GM03348 (cell line): ENCODE data around the gene PTCRA.
"Not testable (repeated sequence)": the region's sequence is repeated elsewhere in the genome, so short reads cannot be mapped to it uniquely, and the experiment has no call there.

Source experiments
- DNase-seq: peaks from one replicate; pipeline ENCODE4 v3.0.0; 2012; ENCODE audit warnings: low spot score

PTCRA gene

GRCh38 chr6:42915732-42916131, at the start of gene PTCRA:
Gene PTCRA (plus strand): TSS chr6:42916053. CDS start chr6:42916070, 17 bp downstream.
- no peak for DNase-seq

- no peak for DNase-seq
Observed at GRCh38 chr6:42870145-42870936, 45.5 kb upstream of the PTCRA start.

- no peak for DNase-seq
Observed at GRCh38 chr6:42871711-42872110, 44.1 kb upstream of the PTCRA start.

GRCh38 chr6:42873313-42873712, 42.5 kb upstream of the PTCRA start:
- DNase-seq, result no peak

GRCh38 chr6:42877695-42878094, 38.2 kb upstream of the PTCRA start:
- DNase-seq, result no peak

GRCh38 chr6:42879372-42880239, 36.2 kb upstream of the PTCRA start, which contains the start of gene RPL7L1:
Gene RPL7L1 (plus strand): TSS chr6:42879616. CDS start chr6:42879911, 295 bp downstream.
- DNase-seq, result peak; percentile 80

- DNase-seq, result not testable (repeated sequence)
Observed at GRCh38 chr6:42880240-42880817, 35.5 kb upstream of the PTCRA start.

GRCh38 chr6:42880871-42881270, 35.0 kb upstream of the PTCRA start:
- DNase-seq, result not testable (repeated sequence)

- no peak for DNase-seq
Observed at GRCh38 chr6:42885702-42886101, 30.2 kb upstream of the PTCRA start.

- DNase-seq, result not testable (repeated sequence)
Observed at GRCh38 chr6:42888201-42888600, 27.7 kb upstream of the PTCRA start.

GRCh38 chr6:42889815-42890214, 26.0 kb upstream of the PTCRA start:
- no peak for DNase-seq

GRCh38 chr6:42890311-42891198, 25.3 kb upstream of the PTCRA start:
- peak; percentile 97 for DNase-seq

- no peak for DNase-seq
Observed at GRCh38 chr6:42891199-42891722, 24.6 kb upstream of the PTCRA start.

- not testable (repeated sequence) for DNase-seq
Observed at GRCh38 chr6:42894041-42894828, 21.6 kb upstream of the PTCRA start.

GRCh38 chr6:42896178-42896719, 19.6 kb upstream of the PTCRA start:
- DNase-seq, result no peak

GRCh38 chr6:42898891-42899361, 16.9 kb upstream of the PTCRA start:
- DNase-seq, result peak; percentile 47

GRCh38 chr6:42899871-42900270, 16.0 kb upstream of the PTCRA start:
- DNase-seq, result no peak

GRCh38 chr6:42901538-42901957, 14.3 kb upstream of the PTCRA start:
- peak; percentile 72 for DNase-seq

GRCh38 chr6:42902429-42903263, 13.2 kb upstream of the PTCRA start:
- DNase-seq, result not testable (repeated sequence)
